ENCODE results near the gene NTSR1.

Gene NTSR1

DNA sequence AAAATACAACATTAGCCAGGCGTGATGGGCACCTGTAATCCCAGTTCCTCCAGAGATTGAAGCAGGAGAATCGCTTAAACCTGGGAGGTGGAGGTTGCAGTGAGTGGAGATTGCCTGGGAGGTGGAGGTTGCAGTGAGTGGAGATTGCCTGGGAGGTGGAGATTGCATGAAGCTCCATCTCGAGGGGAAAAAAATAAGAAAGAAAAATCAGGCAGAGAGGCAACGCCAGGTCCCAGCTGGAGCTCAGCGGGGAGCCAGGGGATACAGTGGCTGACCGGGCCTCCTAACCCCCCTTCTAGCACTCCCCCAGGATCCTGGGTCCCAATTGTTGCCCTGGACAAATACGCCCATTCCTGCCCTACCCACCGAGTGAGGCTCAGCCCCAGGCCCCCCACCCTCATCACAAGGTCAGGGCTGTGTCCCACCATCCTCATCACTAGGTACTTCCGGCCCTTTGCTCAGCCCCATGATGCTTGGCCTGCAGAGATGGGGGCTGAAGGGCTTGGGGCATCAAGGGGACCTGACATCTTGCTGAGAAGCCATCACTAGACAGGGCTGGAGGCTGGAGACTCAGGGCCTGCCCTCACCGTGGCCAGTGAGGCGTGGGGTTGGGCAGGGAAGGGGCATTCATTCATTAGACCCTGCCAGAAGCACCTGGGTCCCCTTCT, 97.9 kb downstream of the NTSR1 start:
- no peak for DNase-seq

DNA sequence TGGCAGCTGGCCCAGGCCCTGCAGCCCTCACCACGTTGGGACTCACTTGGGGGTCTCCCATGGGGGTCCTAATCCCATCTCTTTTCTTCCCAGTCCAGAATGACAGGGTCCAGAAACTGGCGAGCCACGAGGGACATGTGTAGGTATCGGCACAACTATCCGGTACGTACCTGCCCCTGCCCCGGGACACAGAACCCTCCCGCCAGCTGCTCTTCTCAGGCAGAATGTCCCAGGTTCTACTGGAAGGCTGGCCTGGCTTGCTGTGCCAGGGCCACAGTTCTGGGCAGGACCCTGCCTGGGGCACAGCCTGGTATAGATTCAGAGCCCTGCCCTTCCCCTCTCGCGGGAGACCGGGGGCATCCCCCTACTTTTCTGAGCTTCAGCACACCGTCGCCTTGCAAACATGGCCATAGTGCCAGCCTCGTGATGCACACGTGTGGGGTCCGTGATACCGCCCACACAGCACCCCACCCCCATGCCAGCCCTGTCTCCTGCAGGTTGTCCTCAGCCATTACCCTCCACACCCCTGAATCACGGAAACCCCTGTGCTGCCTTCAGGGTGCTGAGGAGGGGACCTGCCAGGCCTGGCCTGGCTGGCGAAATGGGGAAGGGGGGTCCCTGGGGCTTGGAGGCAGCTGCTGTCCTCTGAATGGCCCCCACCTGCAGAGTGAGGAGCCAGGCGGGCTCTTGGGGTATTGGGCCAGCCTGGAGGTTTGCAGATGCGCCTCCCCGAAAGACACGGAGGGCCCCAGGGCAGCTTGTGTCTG, 99.0 kb downstream of the NTSR1 start:
- no peak for DNase-seq

DNA sequence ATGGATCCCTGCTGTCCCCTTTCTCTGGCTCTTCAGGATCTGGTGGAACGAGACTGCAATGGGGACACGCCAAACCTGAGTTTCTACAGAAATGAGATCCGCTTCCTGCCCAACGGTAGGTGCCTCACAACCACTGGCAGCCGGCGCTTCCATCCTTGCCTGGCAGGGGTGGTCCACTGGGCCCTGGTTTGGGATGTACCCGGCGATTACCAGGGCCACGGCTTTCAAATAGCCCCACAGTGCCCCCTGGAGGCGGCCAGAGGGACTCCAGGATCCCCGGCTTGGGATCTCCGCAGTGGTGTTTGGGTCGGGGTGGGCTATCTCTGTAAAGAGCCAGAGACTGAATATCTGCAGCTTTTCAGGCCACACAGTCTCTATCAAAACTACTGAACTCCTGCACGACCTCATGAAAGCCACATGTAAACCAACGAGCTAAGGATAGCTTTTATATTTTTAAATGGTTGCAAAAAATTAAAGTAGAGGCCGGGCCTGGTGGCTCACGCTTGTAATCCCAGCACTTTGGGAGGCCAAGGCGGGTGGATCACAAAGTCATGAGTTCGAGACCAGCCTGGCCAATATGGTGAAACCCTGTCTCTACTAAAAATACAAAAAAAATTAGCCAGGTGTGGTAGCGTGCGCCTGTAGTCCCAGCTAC, 99.7 kb downstream of the NTSR1 start:
- peak; percentile 64 for DNase-seq

DNA sequence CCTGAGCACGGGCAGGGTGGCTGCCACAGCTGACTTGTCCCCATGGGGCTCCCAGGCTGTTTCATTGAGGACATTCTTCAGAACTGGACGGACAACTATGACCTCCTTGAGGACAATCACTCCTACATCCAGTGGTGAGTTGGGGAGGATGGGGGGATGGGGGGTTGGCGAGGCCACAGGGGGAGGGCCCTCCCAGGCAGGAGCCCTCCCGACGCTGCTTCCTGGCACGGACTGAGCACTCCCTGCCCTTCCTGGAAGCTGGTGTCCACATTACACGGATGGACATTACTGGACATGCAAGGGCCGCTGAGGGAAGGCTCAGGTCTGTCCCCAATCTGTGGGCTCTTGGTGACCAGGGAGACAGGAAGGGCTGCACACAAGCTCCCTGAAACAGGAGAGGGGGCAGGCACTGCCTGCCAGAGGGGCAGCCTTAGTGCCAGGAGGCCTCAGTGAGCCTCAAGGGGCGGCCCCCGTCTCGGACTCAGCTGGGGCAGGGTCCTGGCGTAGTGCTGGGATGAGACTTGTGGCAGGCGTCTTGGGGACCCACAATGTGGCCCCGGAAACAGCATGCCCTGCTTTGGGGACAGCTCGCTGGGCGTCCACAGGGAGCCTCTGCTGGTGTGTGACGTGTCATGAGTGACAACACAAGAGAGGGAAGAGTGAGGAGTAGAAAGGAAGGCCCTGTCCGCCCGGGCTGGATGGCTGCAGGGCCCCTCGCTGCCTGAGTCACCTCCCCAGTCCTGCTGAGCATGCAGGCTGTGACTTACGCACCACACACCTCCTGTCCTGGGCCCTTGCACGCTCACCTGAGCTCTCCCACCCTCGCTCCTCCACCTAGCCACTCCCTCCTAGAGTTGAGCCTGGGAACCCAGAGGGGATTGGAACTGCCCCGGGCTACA, 101.1 kb downstream of the NTSR1 start:
- DNase-seq, result no peak

DNA sequence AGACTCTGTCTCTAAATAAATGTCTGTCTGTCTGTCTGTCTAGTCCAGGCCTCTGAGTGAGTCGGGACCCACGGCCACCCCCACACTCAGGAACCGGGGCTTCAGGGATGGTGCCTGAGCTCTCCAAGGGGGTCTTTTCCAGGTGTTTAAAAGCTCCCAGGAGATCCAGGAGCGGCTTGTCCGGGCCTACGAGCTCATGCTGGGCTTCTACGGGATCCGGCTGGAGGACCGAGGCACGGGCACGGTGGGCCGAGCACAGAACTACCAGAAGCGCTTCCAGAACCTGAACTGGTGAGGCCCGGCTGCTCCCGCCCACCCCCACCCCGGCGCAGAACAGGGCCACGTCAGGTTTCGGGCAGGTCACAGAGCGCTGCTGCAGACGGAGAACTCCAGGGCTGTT, 102.7 kb downstream of the NTSR1 start:
- DNase-seq, result no peak

DNA sequence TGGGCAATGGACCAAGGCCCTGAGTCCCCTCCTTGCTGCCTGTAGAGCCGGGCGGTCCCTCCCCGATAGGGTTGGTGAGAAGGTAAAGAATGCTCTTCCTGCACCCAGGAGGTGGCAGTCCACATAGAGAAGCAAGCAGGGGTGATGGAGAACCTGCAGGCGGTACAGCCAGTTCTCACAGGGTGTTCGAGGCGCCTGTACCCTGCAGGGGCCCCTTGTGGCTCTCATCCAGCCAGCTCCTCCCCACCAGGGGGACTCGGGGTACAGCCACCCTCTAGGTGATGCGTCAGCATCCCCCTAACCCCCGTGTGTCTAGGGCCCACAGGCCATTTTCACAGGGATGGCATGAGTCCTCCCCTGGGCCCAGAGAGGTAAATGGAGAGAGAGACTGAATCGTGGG, 103.1 kb downstream of the NTSR1 start:
- DNase-seq, result no peak
